Activated T-helper 1 cell treated with anti-CD3 and anti-CD28 coated beads, Interleukin-12 subunit alpha, Interleukin-12 subunit beta, Interleukin-2, Interleukin-4 antibody, amounts not matched to agents 30 ng/mL and 10 ng/mL and 1 ng/mL, durations not matched to agents 14 hours and 24 hours and 36 hours (primary cell): ENCODE measurements around the gene FAM229B. TPM values are rescaled to one million over a fixed set of nuclear protein-coding genes. Genes with fewer than 3 reads are reported as not detected.
"Not testable (repeated sequence)": the region's sequence is repeated elsewhere in the genome, so short reads cannot be mapped to it uniquely, and the experiment has no call there.

Experiments used
- DNase-seq: peaks from one replicate; pipeline ENCODE4 v3.0.0; 2021; ENCODE audit warnings: low spot score
- H3K27ac Mint-ChIP-seq: one replicate; pipeline ENCODE4 v1.8.0; 2021; ENCODE audit warnings: mild to moderate bottlenecking, mixed read lengths
- H3K27me3 Mint-ChIP-seq: one replicate; pipeline ENCODE4 v1.8.0; 2022; ENCODE audit warnings: mild to moderate bottlenecking, moderate library complexity, mixed read lengths; ENCODE audit not compliant: insufficient read depth
- H3K36me3 Mint-ChIP-seq: one replicate; pipeline ENCODE4 v1.8.0; 2021; ENCODE audit warnings: low read depth, mixed read lengths
- H3K4me1 Mint-ChIP-seq: one replicate; pipeline ENCODE4 v1.8.0; 2021; ENCODE audit warnings: low read depth, mixed read lengths
- H3K4me3 Mint-ChIP-seq: one replicate; pipeline ENCODE4 v1.8.0; 2021; ENCODE audit warnings: mild to moderate bottlenecking, moderate library complexity, mixed read lengths
- H3K9me3 Mint-ChIP-seq: one replicate; pipeline ENCODE4 v1.8.0; 2021; ENCODE audit warnings: mixed read lengths
- intact Hi-C: fragments of 100-400 bp; cut with micrococcal nuclease; formaldehyde crosslinking; loops from one replicate; pipeline ENCODE4 v1.15.1; 2024
- total RNA-seq: library from RNA; stranded (reverse); gene quantifications from 2 replicates; pipeline ENCODE4 v1.2.3, GENCODE V29; 2022

The FAM229B gene
- 1.1 and 2.2 TPM in 2 replicates for total RNA-seq

DNA sequence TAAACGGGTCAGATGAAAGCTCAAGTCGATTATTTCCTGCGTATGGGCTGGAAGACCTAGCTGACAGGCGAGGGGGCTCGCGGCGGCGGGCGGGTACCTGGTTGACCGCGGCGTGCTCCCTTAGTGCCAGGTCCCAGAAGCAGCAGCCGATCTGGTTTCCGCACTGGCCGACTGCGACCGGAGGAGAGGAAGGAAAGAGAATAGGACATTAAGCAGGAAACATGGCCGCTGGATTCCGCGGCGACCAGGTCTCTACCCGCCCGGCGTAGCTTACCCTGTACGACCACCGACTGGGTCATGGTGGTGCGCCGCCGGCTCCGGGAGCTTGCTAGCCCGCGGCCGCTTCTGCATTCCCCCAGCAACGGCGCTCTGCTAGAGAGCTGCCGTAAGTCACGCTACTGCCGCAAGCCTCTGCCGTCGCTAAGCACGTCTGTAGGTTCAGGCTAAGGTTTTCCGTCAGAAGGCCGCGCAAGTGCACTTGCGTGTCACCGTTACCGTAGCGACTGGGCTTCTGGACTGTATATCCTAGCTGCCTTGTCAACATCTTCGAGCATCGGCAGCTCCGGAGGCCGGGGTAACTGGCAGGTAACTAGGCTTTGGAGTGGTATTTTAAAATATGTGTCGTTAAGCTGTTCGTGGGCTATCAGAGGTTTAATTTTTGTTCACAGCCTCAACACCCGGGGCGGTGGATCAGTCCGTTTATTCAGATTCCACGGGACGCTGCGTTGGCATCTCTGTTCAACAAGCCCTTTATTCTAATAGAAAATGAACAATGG is at the start of gene FAM229B, which contains the start of gene TUBE1:
Gene FAM229B (plus strand): TSS at position 456 of the 776 bp plus-strand sequence. CDS start 11,693 bp downstream, outside the sequence.
Gene TUBE1 (minus strand): TSS at position 347 of the 776 bp plus-strand sequence. CDS start 48 bp downstream, at position 299.
- Mint-ChIP-seq H3K36me3 (peaks cover 7% of the 10 kb centered on the region), H3K4me3 (no peak within 1 kb of the TSS), H3K27ac (no peak within 1 kb of the TSS), H3K27me3 (peaks cover 14% of the 10 kb centered on the region), H3K9me3 (no peaks in the 10 kb centered on the region), H3K4me1 (no peaks in the 10 kb centered on the region)
- DNase-seq: peak; percentile 86
- intact Hi-C loops: loop anchor here (1.0 to 10.0 kb wide), 11 partner anchors 45 to 1769 kb away; partner anchors contain the start of genes AMD1, CDK19, MARCKS and REV3L

GRCh38 chr6:112037783-112038216 is 49.6 kb upstream of the FAM229B start:
- Mint-ChIP-seq H3K9me3 (no peaks in the 10 kb centered on the region), H3K36me3 (peaks cover 3% of the 10 kb centered on the region), H3K27me3 (no peaks in the 10 kb centered on the region), H3K4me1 (peaks cover 71% of the 10 kb centered on the region), H3K4me3 (no peak overlapping the region), H3K27ac (no peak overlapping the region)
- intact Hi-C loops: no loop called here
- no peak for DNase-seq

- Mint-ChIP-seq H3K4me1 (peaks cover 73% of the 10 kb centered on the region), H3K27me3 (no peaks in the 10 kb centered on the region), H3K36me3 (peaks cover 3% of the 10 kb centered on the region), H3K9me3 (no peaks in the 10 kb centered on the region), H3K27ac (no peak overlapping the region), H3K4me3 (no peak overlapping the region)
- no peak for DNase-seq
- intact Hi-C loops: no loop called here
These were observed 49.1 kb upstream of the FAM229B start for GRCh38 chr6:112038268-112038667.

GRCh38 chr6:112038756-112039430 is 48.5 kb upstream of the FAM229B start:
- peaks cover 73% of the 10 kb centered on the region for H3K4me1 Mint-ChIP-seq
- no peaks in the 10 kb centered on the region for H3K27me3 Mint-ChIP-seq
- intact Hi-C loops: no loop called here
- H3K36me3 Mint-ChIP-seq: peaks cover 3% of the 10 kb centered on the region
- no peak overlapping the region for H3K27ac Mint-ChIP-seq
- no peak for DNase-seq
- H3K9me3 Mint-ChIP-seq: no peaks in the 10 kb centered on the region
- H3K4me3 Mint-ChIP-seq: no peak overlapping the region

DNA sequence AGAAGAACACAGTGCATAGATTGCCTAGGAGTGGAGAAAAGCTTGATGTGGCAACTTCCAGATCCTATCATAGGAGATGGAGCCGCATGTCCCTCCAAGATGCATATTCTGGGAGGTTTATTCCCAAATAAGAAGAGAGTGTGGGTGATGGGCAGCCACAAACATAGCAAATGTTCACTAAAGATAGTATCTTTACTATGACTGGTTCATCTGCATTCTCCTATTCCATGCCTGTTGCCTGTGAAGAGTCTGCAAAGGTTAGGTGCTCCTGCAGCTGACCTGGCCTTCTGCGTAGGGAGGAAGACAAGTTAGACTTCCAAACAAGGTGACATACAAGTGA is 48.0 kb upstream of the FAM229B start:
- intact Hi-C loops: no loop called here

GRCh38 chr6:112040956-112041355 is 46.4 kb upstream of the FAM229B start:
- no peak overlapping the region for H3K27ac Mint-ChIP-seq

More for the DNA sequence above, 48.0 kb upstream of the FAM229B start:
- peaks cover 70% of the 10 kb centered on the region for H3K4me1 Mint-ChIP-seq
- DNase-seq: no peak
- no peaks in the 10 kb centered on the region for H3K27me3 Mint-ChIP-seq
- H3K36me3 Mint-ChIP-seq: peaks cover 3% of the 10 kb centered on the region
- no peak overlapping the region for H3K27ac Mint-ChIP-seq
- no peaks in the 10 kb centered on the region for H3K9me3 Mint-ChIP-seq
- no peak overlapping the region for H3K4me3 Mint-ChIP-seq

GRCh38 chr6:112041535-112041934 is 45.9 kb upstream of the FAM229B start:
- Mint-ChIP-seq H3K27me3 (no peaks in the 10 kb centered on the region), H3K4me3 (peak overlapping the region; percentile 50), H3K36me3 (no peaks in the 10 kb centered on the region), H3K27ac (peak overlapping the region; percentile 46), H3K9me3 (no peaks in the 10 kb centered on the region), H3K4me1 (peaks cover 51% of the 10 kb centered on the region)
- DNase-seq: no peak
- intact Hi-C loops: loop anchor here (5.0 to 10.0 kb wide), 4 partner anchors 617 to 1029 kb away; no protein-coding TSS in a partner anchor

More at GRCh38 chr6:112040956-112041355, 46.4 kb upstream of the FAM229B start:
- intact Hi-C loops: loop anchor here (5.0 to 10.0 kb wide), 4 partner anchors 616 to 1029 kb away; no protein-coding TSS in a partner anchor
- no peaks in the 10 kb centered on the region for H3K36me3 Mint-ChIP-seq
- no peak for DNase-seq
- H3K4me3 Mint-ChIP-seq: no peak overlapping the region
- no peaks in the 10 kb centered on the region for H3K9me3 Mint-ChIP-seq
- peaks cover 57% of the 10 kb centered on the region for H3K4me1 Mint-ChIP-seq
- no peaks in the 10 kb centered on the region for H3K27me3 Mint-ChIP-seq

DNA sequence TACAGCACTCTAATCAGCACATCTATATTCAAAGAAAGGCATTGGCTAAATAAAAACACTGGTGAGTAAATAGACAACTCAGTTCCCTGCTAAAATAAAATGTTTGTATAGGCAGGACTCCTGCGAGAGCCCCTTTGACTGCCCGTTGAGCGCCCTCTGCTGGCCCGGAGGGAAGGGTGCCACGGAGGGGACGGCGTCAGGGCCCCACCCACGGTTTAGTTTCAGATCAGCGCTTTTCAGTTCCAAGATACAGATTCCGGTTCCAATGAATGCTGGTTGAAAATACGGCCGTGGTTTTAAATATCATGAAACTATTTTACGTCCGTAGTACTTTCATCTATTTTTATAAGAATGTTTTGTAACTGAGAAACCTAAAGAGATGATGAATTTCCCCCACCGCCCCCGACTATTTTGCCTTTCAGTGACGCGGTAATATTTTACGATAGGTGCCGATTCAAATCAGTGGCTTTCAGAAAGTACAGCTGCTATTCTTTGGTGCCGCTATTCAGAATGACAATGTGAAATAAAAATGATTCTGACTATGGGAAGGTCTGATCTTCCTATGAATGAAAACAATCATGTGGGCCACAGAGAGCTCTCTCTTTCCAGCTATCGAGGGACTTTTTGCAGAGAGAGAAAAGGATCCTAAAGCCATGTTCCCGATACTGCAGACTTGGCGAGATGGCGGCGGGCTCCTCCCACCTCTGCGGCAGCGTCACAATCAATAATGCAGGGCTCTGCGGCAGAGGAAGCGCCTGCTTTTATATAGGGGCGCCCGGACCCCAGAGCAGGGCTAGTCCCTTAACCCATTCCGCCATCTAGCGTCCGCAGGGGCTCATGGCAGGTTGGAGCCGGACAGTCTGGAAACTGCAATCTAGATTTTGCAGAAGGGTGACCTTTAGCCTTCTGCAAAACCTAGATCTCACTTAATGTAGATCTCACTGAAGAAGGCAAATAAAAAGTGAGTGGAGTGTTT is 44.1 kb upstream of the FAM229B start:
- H3K4me1 Mint-ChIP-seq: peaks cover 42% of the 10 kb centered on the region
- H3K27ac Mint-ChIP-seq: peak overlapping the region; percentile 92
- no peaks in the 10 kb centered on the region for H3K36me3 Mint-ChIP-seq
- intact Hi-C loops: loop anchor here (1.0 to 10.0 kb wide), 23 partner anchors 8 to 1031 kb away; partner anchors contain the start of genes FAM229B, FYN, TRAF3IP2 and TUBE1
- H3K9me3 Mint-ChIP-seq: no peaks in the 10 kb centered on the region
- no peaks in the 10 kb centered on the region for H3K27me3 Mint-ChIP-seq
- H3K4me3 Mint-ChIP-seq: peak overlapping the region; percentile 92
- peak; percentile 83 for DNase-seq

DNA sequence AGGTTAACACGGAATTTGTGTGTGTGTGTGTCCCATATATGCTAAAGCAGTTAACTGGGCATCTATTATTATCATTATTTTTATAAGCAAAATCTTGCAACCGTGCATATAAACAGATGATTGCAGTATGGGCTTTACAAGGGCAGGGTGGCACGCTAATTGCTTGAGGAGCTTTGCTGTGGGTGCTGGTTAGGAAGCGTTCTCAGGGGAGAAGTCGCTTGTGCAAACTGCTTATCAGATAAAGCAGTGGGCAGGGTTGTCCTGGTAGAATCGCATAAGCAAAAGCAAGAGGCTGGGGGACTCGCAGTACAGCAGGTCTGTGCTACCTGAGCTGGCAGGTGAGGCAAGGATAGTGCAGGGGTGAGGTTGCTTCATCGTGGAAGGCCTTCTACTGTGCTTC is 43.2 kb upstream of the FAM229B start:
- H3K4me1 Mint-ChIP-seq: peaks cover 33% of the 10 kb centered on the region
- H3K4me3 Mint-ChIP-seq: no peak overlapping the region
- intact Hi-C loops: loop anchor here (5.0 to 10.0 kb wide), 4 partner anchors 619 to 1032 kb away; no protein-coding TSS in a partner anchor
- no peak for DNase-seq
- H3K36me3 Mint-ChIP-seq: no peaks in the 10 kb centered on the region
- no peaks in the 10 kb centered on the region for H3K9me3 Mint-ChIP-seq
- no peaks in the 10 kb centered on the region for H3K27me3 Mint-ChIP-seq
- H3K27ac Mint-ChIP-seq: no peak overlapping the region

- peaks cover 28% of the 10 kb centered on the region for H3K4me1 Mint-ChIP-seq
- no peak overlapping the region for H3K27ac Mint-ChIP-seq
- H3K27me3 Mint-ChIP-seq: no peaks in the 10 kb centered on the region
- no peaks in the 10 kb centered on the region for H3K9me3 Mint-ChIP-seq
- intact Hi-C loops: loop anchor here (5.0 to 10.0 kb wide), 4 partner anchors 620 to 1033 kb away; no protein-coding TSS in a partner anchor
- no peaks in the 10 kb centered on the region for H3K36me3 Mint-ChIP-seq
- DNase-seq: no peak
- no peak overlapping the region for H3K4me3 Mint-ChIP-seq
These were observed 42.5 kb upstream of the FAM229B start for GRCh38 chr6:112044856-112045255.

GRCh38 chr6:112047523-112047922 is 39.9 kb upstream of the FAM229B start:
- H3K27ac Mint-ChIP-seq, H3K36me3 Mint-ChIP-seq, H3K4me3 Mint-ChIP-seq, H3K27me3 Mint-ChIP-seq, H3K9me3 Mint-ChIP-seq, DNase-seq: not testable (repeated sequence)
- intact Hi-C loops: loop anchor here (10.0 kb wide), 2 partner anchors 623 to 713 kb away; no protein-coding TSS in a partner anchor
- peaks cover 14% of the 10 kb centered on the region for H3K4me1 Mint-ChIP-seq
